ENCODE measurements around the gene ZNF629. TPM values are rescaled to one million over a fixed set of nuclear protein-coding genes. Genes with fewer than 3 reads are reported as not detected.

Gene ZNF629
- total and polyA plus RNA-seq, 2 of the 4 experiments (the other 2 are of a cell fraction) = 7.3 to 9.1 TPM

- TF ChIP-seq SMC3 (IDR thresholded peaks at IDR 0.05; ENCODE audit: low read depth, low read length) = no peak
- no peak for TF ChIP-seq POLR2A (IDR thresholded peaks at IDR 0.05; ENCODE audit: low read depth, low read length)
- TF ChIP-seq MXI1 (IDR thresholded peaks at IDR 0.05; ENCODE audit: borderline replicate concordance, low read depth, low read length) = no peak
- no peak for TF ChIP-seq CHD1 (IDR thresholded peaks at IDR 0.05; ENCODE audit: low read depth, low read length)
Measured at GRCh38 chr16:30785126-30786106, 1.6 kb downstream of the ZNF629 start (continued).

- WGBS, 2 experiments (ENCODE audit: extremely low coverage in 2 of 2, insufficient read length in 1 of 2) = 100% methylated on average over 2 of the region's 18 CpGs; no CpG with 5 or more reads in 1 of the 2 experiments
- in situ Hi-C loops (cut with MboI; ENCODE audit: low sequenced_read_pairs) (no loop called here), intact Hi-C loops (cut with micrococcal nuclease) (no loop called here), dilution Hi-C loops (cut with HindIII; ENCODE audit: low sequenced_read_pairs, unreplicated experiment) (no loop called here)
- Histone ChIP-seq H3K9ac (ENCODE audit: low read depth, low read length) (no peak overlapping the region), H3K23ac (ENCODE audit: low read depth, low read length) (no peak overlapping the region), H3K79me1 (ENCODE audit: low read depth in 1 of 2, low read length in 2 of 2) (peaks cover 11 to 50% of the 10 kb centered on the region in 2 experiments), H3K18ac (ENCODE audit: low read depth, low read length) (no peak overlapping the region), H3K9me3 (ENCODE audit: control insufficient read depth, insufficient read depth, low read length) (no peaks in the 10 kb centered on the region), H2BK5ac (ENCODE audit: low read depth, low read length, poor library complexity, severe bottlenecking) (no peak overlapping the region), H3K4me1 (ENCODE audit: control insufficient read depth, insufficient read depth, low read length) (peaks cover 4% of the 10 kb centered on the region), H3K56ac (ENCODE audit: extremely low read depth, insufficient read depth, low read length) (no peak overlapping the region), H3K4me2 (ENCODE audit: low read depth, low read length) (no peak overlapping the region), H4K20me1 (ENCODE audit: insufficient read depth, low read length) (peaks cover 8% of the 10 kb centered on the region), H2AFZ (replicated peaks; ENCODE audit: low read length, poor library complexity) (no peak overlapping the region), H3K36me3 (ENCODE audit: control insufficient read depth, insufficient read depth, low read length) (peaks cover 42% of the 10 kb centered on the region), H4K8ac (ENCODE audit: low read depth in 2 of 2, low read length in 2 of 2) (no peak overlapping the region), H2BK15ac (ENCODE audit: low read depth, low read length) (no peak overlapping the region), H3K27ac (ENCODE audit: insufficient read depth, low read length) (no peak overlapping the region), H2AK5ac (ENCODE audit: low read depth, low read length) (no peak overlapping the region), H3K4ac (ENCODE audit: low read depth, low read length) (no peak overlapping the region), H4K5ac (ENCODE audit: low read depth, low read length) (no peak overlapping the region), H2BK20ac (ENCODE audit: low read depth, low read length) (no peak overlapping the region), H3K9me1 (ENCODE audit: insufficient read depth, low read length) (peaks cover 6% of the 10 kb centered on the region; the same call in 1 of the 2 replicates), H2AK9ac (replicated peaks; ENCODE audit: low read depth, low read length, poor library complexity) (no peak overlapping the region), H3K4me3 (ENCODE audit: insufficient read depth, low read depth, low read length) (no peak overlapping the region), H4K91ac (ENCODE audit: insufficient read depth, low read depth, low read length) (no peak overlapping the region), H2BK120ac (ENCODE audit: low read depth, low read length) (no peak overlapping the region), H3K27me3 (ENCODE audit: control insufficient read depth, insufficient read depth, low read length) (no peaks in the 10 kb centered on the region), H3K14ac (replicated peaks; ENCODE audit: low read depth, low read length) (no peak overlapping the region)
- ChIA-PET POLR2A (ENCODE audit: unreplicated experiment) (interaction anchor here (0.6 kb wide), 1 partner anchor 24 kb away, joined by 10 read pairs; no protein-coding TSS in a partner anchor), CTCF (no interaction called here)
- BruUV-seq (replicated peaks) = no TSS peak
- DNase-seq (no peak), ATAC-seq (ENCODE audit: low read depth) (no peak)
- no peak for TF ChIP-seq CEBPB (IDR thresholded peaks at IDR 0.05; ENCODE audit: low read depth, low read length)
- no peak for TF ChIP-seq FOS (IDR thresholded peaks at IDR 0.05; ENCODE audit: low read depth, low read length)
- TF ChIP-seq MAFK (IDR thresholded peaks at IDR 0.05; ENCODE audit: low read depth, low read length) = no peak
- TF ChIP-seq CTCF (conservative IDR thresholded peaks at IDR 0.05; ENCODE audit: low read depth, low read length) = no peak
- no peak for TF ChIP-seq RFX5 (IDR thresholded peaks at IDR 0.05; ENCODE audit: low read depth, low read length)
- no peak for TF ChIP-seq CHD1 (IDR thresholded peaks at IDR 0.05; ENCODE audit: low read depth, low read length)
- TF ChIP-seq USF2 (IDR thresholded peaks at IDR 0.05; ENCODE audit: low read depth, low read length) = no peak
- TF ChIP-seq BHLHE40 (IDR thresholded peaks at IDR 0.05; ENCODE audit: low read depth, low read length) = no peak
- no peak for TF ChIP-seq POLR2A (IDR thresholded peaks at IDR 0.05; ENCODE audit: low read depth, low read length)
- TF ChIP-seq RAD21 (IDR thresholded peaks at IDR 0.05; ENCODE audit: low read length) = no peak
- no peak for TF ChIP-seq SMC3 (IDR thresholded peaks at IDR 0.05; ENCODE audit: low read depth, low read length)
- no peak for TF ChIP-seq MAZ (IDR thresholded peaks at IDR 0.05; ENCODE audit: borderline replicate concordance, low read depth, low read length)
Measured at GRCh38 chr16:30784215-30784614, 2.8 kb downstream of the ZNF629 start.

Data from IMR-90 (cell line).